Measurements from ENCODE around the gene ZBTB32.

DNA sequence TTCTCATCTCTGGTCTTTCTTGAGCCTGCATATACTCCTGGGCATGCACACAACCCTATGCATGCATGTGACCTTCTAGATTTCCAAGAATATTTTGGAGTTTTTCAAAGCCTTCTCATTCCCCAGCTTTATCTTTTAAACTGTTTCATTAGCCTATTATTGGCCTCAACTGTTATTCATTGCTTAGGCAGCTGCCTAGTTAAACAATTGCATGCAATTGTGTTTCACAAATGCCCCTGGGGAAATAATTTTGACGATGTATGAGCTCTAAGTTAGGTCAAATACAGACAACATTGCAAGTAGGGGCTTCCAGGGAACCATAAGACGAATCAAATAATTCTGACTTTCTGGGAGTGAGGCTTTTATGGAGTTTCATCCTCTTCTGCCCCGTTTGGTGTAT lies 40.4 kb upstream of the ZBTB32 start:
- no peak for TF ChIP-seq CTCF (IDR thresholded peaks at IDR 0.05)
- TF ChIP-seq POLR2A (IDR thresholded peaks at IDR 0.05) = no peak
